ENCODE measurements around the gene MAML3.

MAML3 gene

DNA sequence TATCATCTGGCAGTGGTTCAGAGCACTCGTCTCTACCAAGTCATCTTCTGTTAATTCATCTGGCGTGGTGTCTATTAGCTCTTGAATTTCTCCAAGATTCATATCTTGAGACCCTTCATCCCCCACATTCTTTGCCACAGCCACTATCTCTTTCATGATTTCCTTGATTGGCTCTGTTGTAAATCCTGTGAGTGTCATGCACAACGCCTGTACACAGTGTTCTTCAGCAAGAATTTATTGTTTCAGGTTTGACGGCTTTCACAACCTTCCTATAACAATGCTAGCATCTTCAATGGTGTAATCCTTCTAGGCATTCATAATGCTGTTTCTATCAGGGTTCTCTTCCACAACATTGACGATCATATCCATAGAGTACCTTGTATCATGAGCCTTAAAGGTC, 457.5 kb downstream of the MAML3 start:
- DNase-seq, result no peak

DNA sequence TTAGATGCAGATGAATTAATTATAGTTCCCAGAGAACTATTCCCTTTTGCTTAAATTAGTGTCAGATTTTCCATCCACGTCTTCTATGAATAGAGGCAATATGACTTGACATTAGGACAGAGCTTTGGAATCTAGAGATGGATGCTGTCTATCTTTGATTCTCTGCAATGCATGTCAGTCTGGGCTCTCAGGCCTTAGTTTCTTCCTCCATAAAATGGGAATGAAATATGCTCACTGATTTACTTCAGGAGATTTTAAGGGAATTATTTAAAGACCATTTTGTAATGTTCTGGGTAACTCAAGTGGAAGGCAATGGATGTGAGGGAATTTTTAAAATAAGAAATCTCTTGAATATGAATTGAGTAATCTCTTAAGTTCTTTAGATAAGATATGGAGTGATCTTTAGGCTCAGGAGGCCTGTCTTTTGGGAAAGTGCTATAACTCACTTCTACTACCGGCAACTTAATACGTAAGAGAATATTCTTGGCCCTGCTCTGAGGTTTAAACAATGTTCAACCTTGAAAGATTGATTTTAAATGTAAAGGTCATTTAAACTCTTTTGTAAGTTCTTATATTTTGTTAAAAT, 459.4 kb downstream of the MAML3 start:
- no peak for DNase-seq

DNA sequence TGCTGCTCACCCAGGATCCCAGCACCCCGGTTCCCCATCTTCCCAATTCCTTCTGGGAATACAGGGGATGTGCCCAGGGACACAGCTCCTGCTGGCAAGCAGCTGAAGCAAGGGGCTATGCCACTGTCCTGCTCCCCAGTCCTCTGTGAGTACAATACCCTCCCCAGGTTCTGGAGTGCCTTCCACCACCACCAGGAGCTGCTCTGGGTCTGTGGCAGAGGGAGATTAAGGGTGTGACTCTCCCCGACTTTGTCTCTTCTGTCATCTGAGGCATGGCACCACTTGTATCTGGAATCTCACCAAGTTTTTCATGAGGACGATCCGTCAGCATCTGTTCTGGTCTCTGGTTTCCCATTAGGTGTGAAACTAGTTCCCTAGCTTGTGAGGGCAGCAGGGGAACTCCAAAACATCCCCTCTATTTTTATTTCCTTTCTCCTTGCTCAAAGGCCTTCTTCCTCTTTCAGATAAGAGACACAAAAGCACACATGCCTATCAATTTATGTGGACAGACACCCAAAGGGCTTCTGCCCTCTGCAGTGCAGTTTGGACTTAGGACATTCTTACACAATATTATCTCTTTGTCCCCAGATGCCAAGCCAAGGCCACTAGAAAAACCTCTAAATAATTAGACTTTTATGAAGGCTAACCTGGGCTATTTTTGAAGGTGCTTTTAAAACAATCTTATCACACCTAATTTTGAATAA, 461.5 kb downstream of the MAML3 start:
- DNase-seq, result no peak

DNA sequence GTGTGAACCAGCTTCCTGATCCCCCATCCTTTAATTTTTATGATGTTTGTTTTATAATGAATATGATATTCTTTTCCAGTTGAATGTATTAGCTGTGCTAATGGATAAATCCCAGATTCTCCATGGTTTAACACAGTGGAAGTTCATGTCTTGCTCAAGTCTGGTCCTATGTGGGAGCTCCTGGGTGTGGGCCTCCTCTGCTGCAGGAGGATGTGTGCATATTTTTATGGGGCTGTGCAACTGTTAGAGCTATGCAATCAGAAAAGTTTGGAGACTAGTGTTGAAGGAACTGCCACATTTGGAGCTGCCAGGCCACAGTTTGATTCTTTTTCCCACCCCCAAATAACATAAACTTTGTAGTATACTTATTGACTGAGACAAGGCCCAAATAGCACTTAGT, 463.6 kb downstream of the MAML3 start:
- no peak for DNase-seq

DNA sequence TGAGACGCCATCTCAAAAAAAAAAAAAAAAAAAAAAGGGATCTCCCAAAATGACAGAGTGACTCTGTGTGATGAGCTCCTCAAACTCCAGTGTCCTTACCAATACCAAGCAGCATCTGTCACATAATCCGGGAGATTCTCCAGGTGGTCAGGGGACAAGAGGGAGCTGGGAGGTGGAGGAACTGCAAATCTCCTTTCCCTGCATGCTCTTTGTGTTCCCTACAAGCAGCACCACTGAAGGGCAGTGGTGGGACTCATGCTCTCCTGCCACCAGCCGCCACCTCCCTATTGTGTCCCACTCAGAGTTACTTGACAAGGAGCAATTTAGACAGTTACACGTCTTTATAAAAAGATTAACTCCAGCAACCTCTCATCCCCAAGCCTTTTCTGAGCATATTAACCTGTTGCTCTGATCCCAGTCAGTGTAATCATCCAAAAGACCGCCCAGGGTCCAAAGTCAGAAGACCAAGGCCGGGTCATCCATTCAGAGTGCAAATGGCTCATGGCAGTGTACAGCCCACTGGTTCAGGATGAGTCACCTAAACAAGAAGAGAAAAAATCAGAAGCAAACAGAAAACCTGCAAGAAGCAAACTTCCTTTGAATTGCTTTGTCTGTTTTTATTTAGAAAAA, 464.8 kb downstream of the MAML3 start:
- no peak for DNase-seq

DNA sequence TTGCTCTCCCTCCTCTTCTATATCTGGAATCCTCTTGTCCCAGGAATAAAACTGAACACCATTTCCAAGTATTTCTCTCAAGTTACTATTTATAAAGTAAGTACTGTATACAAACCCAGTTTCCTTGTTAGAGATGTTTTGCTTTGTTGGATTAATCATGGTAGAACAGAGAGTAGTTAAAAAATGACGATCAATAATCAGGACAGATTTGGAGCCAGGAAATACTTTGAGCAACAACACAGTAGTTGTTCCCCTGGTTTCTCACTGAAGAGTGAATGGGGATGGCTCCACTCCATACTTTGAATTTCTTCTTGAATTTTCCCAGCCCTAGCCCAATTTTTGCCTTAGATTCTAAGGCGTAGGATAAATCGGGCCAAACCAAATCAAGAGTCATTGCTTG, 467.0 kb downstream of the MAML3 start:
- DNase-seq, result no peak

DNA sequence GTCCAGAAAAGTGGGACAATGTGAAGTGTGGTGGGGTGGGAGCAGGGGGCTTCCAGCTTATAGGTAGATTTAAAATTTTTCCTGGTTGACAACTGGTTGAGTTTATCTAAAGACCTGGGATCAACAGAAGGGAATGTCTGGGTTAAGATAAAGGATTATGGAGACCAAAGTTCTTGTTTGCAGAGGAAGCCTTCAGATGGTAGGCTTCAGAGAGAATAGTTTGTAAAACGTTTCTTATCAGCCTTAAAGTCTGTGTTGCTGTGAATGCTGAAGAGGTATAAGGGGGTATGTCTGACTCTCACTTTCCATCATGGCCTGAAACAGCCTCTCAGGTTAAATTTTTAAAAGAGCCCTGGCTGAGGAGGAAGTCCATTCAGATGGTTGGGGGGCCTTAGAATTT, 467.9 kb downstream of the MAML3 start:
- DNase-seq, result no peak

DNA sequence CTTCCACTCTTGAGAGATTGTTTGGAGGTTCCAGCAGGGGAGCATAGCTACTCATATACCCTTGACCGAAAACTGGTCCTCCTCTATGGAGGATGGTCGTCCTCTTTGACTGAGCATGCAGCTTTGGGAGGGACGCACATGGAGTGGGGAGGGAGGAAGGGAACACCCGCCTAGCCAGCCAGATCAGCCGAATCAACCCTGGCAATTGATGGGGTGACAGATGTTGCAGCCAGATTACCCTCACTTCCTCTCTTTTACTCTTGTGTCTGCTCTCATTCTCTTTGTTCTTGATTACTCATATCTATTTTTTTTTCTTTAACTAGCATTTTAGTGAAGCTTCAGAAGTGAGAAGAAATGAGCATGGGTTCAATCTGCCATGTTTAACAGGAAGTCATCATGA, 468.8 kb downstream of the MAML3 start:
- DNase-seq, result no peak

DNA sequence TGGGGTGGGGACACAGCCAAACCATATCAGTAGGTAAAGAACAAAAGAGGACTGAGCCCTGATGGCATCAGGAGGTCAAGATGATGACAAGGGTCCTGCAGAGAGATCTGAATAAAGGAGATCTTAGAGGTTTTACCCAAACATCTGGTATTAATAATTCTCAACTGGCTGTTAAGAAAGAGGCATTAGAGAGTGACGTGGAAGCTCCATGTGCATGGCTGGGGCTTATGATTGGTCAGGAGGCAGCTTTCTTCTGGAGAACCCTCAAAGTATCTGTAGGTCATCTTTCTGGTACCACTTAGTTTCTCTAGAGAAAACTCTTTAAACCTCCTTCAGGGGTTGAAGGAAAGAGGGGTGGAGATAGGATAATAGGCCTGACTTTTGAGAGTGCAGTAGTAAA, 469.6 kb downstream of the MAML3 start:
- DNase-seq, result no peak

DNA sequence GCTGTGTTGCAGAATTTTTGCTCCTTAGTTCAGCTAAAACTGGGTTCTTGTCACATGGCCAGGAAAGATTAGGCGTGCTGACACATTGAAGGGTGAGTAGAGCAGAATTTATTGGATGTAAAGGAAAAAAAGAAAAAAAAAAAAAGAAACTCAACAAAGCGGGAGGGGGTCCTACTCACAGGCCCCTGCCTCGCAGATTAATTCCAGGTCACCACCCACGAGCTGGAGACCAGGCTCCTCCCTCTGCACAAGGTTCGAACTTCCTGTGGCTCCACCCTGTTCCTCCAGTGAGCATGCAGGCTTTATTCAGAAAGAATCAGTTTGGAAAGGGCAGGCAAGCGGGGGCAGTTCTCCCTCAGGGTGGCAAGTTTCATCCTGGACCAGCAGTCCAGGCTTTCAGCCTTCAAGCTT, 471.2 kb downstream of the MAML3 start:
- DNase-seq, result no peak

DNA sequence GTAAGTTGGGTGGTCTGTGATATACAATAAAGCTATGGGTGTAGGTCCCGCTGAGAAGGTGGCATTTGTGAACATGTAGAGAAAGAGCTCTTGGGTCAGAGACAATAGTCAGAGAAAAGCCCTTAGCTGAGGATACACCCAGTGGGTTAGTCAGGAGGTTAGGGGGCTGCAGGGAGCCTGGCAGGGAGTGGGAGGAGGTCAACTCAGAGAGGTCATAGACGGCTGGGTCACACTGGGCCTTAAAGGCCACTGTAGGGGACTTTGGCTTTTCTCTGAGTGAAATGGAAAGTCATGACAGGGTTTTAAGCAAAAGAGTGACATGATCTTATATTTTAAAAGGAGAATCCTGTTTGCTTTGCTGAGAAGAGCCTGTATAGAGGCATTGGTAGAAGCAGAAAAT, 471.7 kb downstream of the MAML3 start:
- DNase-seq, result no peak

DNA sequence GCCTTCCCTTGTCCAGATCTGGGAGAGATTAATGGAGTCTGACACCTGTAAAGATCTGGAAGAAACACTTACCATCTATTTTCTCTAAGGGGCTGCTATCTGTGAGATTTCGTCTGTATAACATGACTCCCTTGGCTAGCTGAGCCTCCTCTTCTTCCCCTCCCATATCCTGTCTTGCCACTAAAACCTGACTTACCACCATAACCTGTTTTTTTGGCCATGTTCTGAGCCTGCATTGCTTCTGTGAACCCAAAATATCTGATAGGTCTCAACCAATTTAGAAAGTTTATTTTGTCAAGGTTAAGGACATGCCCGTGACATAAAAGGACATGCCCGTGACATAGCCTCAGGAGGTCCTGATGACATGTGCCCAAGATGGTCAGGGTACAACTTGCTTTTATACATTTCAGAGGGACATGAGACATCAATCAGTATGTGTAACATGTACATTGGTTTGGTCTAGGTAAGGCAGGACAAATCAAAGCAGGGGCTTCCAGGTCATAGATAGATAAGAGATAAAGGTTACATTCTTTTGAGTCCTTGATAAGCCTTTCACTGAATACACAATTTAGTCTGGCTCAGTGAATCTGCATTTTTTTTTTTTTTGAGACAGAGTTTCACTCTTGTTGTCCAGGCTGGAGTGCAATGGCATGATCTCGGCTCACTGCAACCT, 476.9 kb downstream of the MAML3 start:
- no peak for DNase-seq

DNA sequence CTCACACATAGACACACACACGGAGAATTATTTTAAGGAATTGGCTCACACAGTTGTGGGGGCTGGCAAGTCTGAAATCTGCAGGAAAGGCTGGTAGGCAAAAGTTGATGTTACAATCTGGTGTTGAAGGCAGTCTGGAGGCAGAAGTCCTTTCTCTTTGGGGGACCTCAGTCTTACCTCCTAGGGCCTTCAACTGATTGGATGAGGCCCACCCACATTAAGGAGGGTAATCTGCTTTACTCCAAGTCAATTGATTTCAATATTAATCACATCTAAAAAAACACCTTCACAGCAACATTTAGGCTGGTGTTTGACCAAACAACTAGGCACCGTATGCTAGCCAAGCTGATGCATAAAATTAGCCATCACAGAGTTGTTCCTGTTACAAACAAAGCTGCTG, 477.6 kb downstream of the MAML3 start:
- no peak for DNase-seq

DNA sequence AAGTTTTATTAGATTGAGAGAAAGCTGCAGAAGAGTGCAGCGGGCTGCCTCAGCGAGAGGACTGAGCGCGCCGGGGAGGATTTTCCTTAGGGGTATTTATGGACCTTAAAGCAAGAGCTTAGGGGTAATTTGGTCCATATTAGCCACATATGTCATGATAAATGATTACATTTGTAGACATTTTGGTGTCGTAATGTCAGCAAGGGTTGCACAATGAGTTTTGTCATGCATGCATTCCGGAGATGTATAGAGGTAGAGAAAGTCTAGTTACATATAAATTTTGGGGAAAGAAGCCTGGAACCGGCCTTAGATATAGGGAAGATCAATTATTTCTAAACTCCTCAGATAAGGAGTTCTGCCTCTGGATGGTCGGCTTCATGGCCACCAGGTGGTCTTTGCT, 478.3 kb downstream of the MAML3 start:
- no peak for DNase-seq

DNA sequence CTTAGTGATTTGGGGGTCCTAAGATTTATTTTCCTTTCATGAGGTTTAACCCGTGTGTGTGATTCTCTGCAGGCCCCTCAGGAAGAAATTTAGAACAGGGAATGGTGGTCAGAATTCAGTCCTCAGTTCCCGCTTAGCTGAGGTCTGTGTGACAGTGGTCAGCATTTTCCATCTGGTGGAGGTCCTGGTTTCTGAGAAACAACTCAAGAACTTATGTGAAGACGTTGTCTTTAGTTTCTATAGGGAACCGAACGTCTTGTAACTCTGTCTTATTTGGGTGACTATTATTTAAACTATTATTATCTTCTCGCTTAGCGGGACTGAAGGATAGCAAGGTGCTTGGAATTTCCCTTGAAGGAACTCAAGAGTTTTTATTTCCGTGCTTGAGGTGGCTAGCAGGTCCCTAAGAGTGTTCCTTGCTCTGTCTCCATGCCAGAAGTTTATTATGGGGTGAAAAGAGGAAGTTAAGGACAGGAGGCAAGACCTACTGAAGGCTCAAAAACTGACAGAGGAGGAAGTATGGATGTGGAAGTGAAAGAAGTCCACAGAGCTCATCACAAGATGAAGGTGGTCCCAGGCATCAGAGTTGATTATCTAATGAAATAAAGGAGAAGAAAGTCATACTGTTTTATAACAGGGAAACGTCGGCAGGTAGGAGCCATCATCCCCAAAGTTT, 479.0 kb downstream of the MAML3 start:
- DNase-seq, result no peak

DNA sequence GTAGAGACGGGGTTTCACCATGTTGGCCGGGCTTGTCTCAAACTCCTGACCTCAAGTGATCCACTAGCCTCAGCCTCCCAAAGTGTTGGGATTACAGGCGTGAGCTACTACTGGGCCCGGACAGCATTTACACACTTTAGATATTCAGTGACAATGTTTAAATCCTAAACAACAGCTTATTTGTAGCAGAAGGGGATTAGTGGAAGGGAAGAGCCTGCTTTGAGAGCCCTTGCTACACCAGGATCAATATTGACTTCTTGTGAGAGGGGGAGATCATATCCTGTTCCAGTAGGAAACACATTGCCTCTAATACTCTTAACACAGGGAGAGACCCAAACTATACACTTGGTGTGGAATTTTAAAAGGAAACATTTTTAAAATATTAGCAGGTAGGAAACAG, 481.3 kb downstream of the MAML3 start:
- DNase-seq, result no peak

DNA sequence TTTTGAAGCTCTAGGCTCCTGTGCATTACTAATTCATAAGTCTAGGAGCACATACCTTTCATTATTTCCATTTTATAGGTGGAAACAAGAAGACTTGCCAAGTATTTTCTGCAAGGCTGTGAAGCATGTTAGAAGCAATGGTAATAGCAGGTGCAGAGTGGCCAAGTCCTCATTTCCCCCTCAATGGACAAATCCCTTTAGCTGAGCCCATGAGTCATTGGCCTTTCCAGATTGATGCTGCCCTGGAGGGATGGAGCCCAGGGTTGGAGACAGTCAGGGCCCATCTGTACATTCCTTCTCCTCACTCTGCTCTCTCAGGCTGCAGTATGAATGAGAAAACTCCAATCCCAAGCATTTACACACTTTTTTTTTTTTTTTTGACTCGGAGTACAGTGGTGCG, 481.8 kb downstream of the MAML3 start:
- no peak for DNase-seq

DNA sequence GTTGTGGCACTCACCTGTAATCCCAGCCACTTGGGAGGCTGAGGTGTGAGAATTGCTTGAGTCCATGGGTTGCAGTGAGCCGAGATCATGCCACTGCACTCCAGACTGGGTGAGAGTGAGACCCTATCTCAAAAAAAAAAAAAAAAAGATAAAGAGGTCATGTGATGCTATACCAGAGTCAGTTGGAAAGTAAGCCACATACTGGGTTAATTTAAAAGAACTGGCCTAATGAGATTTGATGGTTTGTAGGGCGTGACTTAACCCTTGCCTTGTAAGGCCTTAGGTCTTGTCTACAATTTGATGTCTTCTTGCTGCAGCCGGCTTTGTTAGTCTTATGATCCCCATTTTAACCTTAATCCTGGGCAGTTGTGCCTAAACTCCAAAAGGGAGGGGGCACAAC, 483.2 kb downstream of the MAML3 start:
- no peak for DNase-seq

DNA sequence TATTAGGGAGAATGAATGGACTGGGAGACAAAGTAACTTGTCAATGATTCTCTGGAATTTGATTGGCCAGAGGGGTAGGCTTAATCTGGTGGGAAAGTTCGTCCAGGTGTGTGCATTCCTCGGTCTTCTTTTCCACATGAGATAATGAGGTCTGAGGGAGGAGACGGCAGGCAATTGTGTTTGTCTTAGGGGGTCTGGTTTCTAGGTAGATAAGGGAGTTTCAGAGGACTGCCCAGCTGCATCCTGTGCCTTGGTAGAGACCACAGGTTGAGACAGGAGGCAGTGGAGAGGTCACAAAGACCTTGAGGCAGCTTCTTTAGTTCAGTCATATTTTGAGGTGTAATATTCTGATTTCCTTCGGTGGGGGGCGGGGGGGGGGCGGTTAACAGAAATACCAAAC, 484.1 kb downstream of the MAML3 start:
- DNase-seq, result no peak

DNA sequence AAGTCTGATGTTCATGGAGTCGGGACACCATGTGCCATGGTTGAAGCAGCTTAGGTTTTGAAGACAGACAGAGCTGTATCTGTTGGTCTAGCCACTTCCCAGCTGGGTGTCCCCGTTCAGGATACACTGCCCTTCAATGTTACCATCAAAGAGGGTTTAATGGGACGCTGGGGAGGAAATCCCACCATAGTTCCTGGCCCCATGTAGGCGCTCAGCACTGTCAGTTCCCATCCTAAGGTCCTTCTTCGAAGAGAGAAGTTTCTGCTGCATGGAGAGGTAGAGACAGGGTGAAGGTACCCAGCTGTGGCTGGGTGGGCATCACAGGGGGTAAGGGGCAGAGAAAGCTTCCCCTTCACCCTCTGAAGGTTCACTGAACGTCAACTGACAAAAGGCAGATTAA, 484.6 kb downstream of the MAML3 start:
- DNase-seq, result no peak

DNA sequence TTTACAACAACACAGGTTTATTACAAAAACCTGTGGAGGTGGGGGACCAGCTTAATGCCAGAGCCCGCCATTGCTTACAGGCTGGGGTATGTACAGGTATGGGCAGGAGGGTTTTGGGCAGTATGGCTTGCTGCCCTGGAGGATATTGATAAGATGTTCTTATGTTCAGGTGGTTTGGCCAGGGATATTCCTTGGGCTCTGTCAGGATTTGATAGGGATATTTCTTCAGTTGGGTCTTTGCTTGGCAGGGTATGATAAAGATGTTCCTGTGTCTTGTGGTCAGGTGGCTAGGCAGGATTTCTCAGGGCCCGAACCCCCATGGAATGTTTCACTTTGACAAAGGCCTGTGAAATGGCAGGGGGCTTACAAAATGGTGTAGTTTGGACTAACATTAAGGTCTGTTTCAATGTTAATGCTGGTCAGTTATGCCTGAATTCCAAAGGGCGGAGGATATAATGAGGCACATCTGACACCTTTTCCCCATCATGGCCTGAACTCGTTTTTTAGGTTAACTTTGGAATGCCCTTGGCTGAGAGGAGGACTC, 485.3 kb downstream of the MAML3 start:
- no peak for DNase-seq

DNA sequence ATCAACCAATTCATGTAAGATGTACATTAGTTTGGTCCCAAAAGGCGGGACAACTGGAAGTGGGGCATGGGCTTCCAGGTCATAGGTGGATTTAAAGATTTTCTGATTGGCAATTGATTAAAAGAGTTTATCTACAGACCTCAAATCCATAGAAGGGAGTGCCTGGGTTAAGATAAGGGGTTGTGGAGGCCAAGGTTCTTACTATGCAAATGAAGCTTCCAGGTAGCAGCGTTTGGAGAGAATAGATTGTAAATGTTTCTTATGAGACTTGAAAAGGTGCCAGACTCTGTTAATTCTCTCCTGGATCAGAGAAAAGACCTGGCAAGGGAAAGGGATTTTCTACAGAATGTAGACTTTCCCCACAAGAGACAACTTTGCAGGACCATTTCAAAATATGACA, 485.9 kb downstream of the MAML3 start:
- no peak for DNase-seq
